Hepatic stellate cell (primary cell): ENCODE data around the gene GALNT10.
A peak's percentile ranks its signal among the peaks of the same experiment; 100 is the strongest.

Source experiments
- DNase-seq: peaks from one replicate; pipeline ENCODE4 v3.0.0; 2011; ENCODE audit warnings: low spot score

GALNT10 gene

DNA sequence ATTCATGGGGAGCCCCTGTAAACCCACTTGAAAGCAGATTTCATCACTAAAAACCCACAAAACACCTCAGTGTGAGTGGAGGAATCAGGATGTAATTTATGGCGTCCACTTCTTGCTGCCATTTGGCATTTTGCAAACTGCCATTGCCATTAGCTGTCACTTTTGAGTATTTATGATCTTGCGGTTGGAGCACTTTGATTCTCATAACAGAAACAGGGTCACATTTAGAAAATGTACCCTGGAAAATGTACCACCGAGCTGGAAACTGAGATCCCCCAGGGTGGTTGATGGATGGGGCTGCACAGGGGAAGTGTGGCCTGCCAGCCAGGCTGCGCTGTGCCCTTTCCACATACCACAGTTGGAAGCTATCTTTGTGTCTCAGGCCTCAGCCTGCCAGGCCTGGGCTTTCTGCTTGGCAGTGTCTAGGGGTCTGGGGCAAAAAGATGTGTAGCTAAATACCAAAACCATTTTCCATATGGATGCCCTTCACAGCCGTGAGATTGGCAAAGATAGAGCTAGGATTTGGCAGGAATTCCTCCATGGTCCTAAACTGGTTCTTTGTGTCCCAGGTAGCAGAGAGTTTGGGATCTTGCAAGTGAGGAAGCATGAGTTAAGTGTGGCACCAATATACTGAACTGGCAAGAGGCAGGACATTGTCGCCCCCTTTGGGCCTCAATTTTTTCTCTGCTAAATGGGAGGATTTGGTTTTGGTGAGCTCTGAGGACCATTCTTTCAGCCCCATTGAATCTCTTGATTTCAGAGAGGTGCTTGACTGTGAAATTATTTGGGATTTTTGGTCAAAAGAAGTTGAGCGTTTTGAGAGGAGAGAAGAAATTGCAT lies 46.2 kb downstream of the GALNT10 start:
- no peak for DNase-seq

DNA sequence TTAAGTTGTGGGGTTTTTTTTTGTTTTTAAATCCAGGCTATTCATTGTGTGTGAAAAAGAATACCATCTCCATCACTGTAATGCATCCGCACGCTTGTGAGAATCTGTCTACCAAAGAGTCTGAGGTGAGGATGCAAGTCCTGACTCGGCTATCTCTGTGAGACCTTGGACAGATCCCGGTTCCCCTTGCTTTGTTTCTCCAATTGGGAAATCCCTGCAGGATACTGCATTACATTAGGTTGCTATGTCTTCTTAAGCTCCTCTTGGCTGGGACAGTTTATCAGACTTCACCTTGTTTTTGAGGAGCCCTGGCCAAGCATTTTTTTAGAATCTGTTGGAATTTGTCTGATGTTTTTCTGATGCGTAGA lies 46.8 kb downstream of the GALNT10 start:
- DNase-seq, result no peak

DNA sequence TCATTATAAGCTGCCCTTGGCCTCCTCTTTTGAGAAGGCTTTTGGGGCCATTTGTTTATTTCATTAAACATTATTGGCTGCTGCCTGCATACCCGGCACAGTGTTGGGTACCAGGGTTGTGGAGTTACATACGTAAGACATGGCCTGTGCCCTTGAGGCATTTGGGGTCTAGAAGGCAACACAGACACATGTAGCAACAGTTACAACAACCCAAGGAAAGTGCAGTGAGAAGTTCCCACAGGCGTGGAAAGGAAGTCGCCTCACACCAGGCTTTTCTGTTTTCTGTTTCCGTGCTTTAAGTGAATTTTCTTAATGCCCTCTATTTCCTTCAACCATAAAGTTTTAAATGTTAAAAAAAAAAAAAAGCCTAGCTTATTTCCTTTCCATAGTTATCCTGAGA lies 47.4 kb downstream of the GALNT10 start:
- no peak for DNase-seq

DNA sequence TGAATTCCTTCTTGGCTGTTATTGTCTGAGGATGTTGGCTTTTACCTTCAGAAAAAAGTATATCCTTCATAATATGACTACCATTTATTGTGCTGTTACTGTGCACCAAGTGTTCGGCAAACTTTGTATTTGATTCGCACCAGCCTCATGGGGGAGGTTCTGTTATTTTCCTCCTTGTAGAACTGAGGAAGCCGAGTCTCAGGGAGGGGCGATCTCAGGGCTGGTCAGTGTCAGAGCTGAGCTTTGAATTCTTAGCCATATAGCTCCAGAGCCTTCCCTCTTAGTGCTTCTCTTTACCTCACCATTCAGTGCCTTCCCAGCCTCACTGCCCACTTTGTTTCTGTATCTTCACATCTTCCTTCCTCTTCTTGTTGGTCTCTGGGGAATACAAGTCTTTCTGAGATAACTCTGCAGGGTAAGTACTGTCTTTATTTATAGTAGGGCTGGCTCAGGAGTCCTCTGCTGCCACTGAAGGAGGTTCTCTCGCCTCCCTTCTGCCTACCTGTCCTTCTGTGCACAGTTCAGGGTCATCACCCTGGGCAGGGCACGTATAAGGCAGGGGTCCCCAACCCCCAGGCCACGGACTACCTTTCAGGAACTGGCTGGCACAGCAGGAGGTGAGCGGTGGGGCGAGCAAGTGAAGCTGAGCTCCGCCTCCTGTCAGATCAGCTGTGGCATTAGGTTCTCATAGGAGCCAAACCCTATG lies 48.4 kb downstream of the GALNT10 start:
- no peak for DNase-seq

DNA sequence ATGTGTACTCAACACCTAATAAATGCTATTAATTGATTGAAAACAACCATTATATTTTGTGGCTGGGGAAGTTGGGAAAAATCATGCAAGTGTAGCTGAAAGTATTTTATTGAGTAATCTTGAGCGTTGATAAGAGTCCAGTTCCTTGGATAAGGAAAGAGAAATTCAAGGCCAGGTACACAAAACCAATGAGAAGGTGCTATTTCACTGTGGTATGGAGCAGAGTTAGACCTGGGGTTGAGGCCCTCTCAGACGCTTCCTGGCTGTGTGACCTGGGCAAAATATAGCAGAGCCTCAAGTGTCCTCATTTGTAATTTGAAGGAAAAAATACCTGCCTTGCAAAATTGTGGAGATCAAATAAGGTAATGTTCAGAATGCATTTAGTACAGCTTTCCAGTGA lies 50.1 kb downstream of the GALNT10 start:
- DNase-seq, result no peak

DNA sequence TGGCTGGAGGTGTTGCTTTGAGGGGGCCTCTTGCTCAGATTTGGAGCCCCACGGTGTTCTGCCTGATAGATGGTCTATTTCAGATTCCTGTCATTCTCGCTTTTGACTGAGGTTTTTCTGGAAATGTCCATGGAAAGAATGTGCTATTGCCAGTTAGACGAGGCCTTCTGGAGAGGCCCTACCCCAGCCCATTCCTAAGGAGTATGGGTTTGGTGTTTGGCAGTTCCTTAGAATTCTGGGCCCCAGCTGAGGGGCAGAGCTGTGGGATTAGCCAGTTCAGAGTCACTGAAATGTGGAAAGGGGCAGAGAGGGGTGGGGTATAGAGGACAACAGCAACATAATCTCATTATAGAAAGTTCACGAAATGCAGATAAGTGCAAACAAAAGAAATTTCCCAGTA lies 50.5 kb downstream of the GALNT10 start:
- DNase-seq, result no peak

DNA sequence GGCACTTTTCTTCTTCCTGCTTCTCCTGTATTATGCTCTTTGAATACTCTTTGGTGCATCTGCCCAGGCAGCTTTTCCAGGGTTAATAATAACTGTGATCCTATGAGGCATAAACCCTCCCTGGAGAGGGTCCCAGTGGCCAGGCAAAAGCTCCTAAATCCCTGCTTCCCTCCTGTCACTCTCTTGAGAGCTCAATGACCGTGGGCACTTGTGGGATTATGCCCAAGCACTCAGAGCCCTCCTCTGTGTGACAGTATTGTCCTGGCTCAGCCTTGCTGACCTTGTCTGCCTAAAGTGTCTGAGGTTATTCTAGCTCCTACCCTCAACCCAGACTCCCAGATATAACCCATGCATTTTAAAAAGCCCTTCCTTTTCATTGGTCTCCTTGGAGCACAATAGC lies 51.9 kb downstream of the GALNT10 start:
- no peak for DNase-seq

DNA sequence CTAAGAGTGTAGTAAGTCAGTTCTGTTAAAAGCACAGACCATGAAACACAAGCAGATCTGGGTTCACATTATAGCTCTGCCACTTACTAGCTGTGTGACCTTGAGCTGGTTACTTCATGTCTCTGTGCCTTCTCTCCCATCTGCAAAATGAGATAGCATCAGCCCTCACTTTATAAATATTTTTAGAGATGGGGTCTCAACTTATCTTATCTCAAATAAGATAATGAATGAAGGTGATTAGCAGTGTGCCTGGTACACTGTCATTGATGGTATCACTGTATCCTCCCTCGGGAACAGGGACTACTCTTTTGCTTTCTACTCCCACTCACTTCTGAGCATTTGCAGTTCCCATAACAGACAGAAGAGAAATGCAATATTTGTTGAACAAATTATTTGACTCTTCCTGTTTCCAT lies 52.4 kb downstream of the GALNT10 start:
- no peak for DNase-seq

DNA sequence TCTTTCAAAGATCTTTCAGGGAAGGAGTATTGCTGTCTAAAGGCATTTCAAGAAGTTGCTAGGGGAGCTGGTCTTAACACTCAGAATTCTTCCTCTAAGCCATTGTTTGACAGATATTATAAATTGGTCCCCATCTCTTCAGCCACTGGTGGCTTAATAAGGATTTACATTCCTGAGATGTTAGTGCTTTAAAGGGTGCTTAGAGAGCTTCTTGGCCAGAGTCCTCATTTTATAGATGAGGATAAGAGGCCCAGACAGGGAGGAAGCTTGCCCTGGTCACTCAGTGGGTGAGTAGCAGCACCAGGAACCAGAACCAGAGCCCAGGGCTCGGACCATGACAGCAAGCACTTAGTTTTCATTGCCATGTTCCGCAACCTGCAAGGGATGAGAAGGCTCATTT lies 53.2 kb downstream of the GALNT10 start:
- peak; percentile 18 for DNase-seq

DNA sequence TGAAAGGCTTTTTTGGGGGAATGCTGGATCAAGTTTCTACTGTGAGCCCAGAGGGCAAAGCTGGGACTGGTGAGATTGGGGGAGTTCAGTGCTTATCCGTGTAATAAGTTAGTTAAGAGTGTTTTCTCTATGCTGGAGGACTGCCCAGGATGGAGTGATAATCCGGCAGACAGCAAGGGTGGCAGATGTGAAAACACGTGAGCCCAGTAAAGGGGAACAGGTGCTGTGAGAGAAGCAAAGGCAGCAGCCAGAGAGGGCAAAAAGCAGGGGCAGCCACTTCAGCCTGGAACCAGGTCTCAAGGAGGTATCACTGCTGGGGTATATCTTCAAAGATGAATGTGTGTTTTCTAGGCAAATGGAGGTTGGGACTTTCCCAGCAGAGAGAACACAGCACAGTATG lies 53.9 kb downstream of the GALNT10 start:
- DNase-seq, result no peak

DNA sequence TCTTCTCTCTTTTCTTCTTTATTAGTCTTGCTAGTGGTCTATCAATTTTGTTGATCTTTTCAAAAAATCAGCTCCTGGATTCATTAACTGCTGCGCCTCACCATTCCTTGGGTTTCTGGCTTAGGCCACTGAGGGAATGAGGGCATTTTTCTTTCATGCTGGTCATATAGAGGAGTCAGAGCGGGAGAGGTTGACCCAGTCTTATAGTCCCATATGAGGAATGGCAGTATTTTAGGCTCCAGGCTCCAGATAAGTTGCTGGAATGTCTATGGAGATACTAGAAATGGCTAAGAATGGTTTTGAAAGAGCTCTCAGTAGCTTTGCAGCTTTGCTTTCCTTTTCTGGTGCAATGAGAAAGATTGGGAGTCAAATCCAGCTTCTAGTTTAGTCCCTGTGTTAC lies 58.2 kb downstream of the GALNT10 start:
- no peak for DNase-seq

DNA sequence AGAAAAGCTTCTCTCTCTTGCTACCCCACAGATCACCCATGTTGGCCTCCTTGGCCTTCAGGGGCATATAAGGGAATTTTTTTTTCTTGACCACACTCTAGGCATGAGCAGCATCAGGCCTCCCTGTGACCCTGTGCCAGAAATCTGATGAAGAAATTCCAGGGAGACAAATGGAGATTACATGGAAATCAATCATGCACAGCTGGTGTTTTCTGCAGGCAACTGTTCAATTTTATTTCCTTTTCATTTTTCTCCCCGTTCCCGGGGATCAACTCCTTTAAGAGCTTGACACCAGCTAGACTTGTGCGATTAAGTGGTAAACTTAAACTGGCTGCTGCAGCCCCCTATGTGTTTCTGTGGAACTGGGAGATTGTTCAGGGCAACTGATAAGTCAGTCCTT lies 59.3 kb downstream of the GALNT10 start:
- DNase-seq, result no peak

DNA sequence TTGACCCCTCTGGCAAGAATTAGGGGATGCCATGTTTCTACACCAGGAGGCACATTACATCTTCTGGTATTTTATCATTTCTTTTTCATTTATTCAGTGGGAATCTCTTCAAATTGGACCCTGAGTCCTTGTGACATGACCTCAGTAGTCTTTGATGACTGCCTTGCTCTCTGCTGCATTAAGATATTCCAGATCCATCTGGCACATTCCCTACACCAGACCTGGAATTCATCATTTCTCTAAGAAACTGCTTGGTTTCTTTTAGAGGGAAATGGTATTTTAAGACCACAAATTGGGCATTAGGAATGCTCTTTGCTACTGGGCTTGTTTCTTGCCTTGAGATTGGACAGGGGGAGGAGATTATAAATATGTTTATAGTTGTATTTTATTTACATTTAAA lies 61.0 kb downstream of the GALNT10 start:
- no peak for DNase-seq

DNA sequence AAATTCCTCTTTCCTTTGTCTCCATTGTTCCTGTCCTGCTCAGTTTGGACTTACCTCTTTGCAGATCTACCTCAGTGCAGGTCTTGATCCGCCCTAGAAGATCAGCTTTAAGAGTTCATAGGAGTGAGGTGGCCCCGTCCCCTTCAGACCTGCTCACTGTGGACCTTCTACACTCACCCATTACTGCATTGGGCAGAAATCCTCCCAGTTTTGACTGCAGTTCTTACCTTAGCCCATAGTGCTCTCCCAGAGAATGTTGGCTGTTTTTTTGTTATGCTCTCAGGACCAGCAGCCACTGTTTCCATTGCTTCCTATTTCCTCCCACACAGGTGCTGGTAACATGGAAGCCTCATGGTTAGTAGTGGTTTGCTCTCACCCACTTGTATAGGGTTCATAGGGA lies 63.3 kb downstream of the GALNT10 start:
- DNase-seq, result no peak

DNA sequence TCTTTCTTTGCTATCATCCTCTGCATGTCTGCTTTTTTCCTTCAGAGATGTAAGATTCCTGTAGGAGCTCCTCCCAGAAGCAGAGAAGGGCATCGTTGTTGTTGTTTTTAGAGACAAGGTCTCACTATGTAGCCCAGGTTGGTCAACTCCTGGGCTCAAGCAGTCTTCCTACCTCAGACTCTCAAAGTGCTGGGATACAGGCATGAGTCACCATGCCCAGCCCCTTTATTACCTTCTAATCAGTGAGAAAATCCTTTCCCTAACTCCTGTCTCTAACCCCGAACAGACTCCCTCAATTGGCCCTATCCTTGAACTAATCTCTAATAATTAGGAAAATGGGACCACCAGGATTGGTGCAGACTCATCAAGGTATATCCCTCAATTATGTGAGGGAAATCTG lies 64.4 kb downstream of the GALNT10 start:
- no peak for DNase-seq

DNA sequence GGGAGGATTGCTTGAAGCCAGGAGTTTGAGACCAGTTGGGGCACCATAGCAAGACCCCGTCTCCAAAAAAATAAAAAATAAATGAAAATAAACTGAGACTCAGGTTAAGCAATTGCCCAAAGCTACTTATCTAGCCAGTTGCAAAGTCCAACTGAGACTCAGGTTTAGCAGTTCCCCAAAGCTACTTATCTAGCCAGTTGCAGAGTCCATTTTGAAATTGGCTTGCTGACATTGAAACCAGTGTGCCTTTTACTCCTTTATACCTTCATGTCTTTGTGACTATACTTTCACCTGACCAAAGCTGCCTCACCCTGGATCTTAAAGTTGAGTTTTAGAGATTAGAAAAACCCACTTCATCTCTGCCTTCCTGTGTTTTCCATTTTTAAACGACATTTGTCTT lies 66.5 kb downstream of the GALNT10 start:
- no peak for DNase-seq

DNA sequence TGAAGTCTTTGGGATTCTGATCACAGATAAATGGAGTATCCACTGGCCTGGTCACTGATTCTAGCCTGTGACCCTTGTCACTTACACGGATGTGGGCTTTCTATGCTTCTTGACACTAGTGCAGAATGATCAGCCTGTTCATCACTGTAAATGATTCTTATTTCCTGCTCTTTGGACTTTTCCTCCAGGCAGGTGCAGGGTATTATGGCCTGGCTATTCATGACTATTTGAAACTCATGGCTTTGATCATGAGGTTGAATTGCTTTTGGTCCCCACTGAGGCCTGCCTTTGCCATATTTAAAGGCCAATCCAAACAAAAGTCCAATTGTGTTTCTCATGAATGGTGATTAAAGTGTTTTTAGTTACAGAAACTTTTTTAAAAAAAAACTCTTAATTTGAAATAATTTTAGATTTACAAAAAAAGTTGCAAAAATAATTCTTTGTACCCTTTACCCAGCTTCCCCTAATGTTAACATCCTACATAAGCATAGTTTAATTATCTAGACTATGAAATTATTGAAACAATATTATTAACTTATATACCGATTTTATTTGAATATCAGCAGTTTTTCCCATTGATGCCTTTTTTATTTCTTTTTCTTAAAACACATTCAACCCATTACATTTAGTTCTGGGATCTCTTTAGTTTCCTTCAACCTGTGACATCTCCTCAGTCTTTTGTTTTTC lies 68.1 kb downstream of the GALNT10 start:
- DNase-seq, result no peak

DNA sequence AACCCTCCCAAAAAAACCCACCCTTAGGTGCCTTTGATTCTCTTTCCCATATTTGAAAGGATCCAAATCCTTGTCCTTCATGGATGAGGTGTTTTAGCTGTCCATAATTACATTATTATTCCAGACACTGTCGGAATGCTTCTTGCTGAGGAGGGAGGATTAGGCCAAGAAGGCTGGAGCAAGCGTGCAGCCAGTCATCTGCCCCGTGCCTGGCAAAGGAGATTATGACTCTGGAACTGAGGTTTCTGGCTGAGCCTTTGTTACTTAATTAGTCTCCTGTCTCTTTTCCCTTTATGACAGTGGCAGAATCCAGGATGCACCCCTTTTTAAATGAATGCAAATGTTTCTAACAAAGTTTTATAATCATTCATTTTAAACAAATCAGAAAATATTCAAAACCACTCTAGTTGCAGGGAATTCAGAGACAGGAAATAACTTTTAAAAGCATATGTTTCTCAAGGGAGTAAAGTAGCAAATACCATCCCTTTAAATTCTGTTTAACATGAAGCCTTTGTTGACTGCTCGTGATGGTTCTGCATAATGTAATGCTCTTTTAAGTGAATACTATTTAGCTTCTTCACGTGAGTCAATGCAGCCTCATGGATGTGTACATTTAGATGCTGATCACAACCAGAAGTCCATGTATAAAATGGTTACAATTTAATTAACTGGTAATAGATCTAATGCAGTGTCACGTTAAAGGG lies 69.8 kb downstream of the GALNT10 start:
- no peak for DNase-seq

DNA sequence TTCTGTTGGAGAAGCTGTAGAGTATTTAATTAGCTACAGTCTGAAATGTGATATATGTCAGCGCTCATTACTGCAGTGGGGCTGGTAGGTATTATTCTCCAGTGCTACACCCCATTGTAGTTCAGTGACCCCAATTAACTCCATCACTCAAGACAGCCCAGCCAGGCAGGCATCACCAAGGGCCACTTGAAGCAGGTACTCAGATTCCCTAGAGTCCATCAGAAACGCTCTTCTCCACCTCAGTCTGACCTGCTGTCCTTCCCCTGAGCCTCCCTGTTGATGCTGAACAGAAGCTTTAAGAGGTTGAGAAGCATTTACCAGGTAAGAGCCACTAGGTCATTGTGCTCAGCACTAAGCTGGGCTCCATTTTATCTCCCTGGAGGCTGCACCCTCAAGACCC lies 71.8 kb downstream of the GALNT10 start:
- no peak for DNase-seq

DNA sequence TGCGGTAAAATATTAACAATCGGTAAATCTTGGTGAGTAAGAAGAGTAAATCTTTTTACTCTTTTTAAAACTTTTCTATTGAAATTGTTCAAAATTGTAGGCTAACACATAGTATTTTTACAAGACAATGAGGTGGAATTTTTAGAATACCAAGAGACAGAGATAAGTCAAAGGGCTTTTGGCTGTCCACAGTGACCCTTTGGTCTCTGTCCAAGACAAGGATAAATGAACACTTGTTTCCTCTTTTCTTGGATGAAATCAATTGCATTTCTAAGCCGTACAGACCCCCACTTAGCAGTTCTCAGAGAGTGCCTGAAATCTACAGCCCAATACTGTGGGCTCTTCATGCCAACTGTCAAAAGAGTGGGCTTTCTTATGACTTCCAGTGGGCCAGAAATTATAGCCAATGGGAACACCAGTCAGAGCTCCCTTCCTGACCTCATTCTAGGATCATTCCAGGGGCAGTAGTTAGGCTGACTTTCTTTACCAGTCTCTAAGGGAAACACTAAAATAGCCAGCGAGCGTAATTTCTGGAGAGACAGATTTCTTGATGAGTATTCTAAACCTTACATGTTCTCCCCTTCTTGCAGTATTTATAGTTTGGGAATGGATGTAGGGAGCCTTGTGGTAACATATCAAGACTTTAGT lies 74.1 kb downstream of the GALNT10 start:
- DNase-seq, result no peak

DNA sequence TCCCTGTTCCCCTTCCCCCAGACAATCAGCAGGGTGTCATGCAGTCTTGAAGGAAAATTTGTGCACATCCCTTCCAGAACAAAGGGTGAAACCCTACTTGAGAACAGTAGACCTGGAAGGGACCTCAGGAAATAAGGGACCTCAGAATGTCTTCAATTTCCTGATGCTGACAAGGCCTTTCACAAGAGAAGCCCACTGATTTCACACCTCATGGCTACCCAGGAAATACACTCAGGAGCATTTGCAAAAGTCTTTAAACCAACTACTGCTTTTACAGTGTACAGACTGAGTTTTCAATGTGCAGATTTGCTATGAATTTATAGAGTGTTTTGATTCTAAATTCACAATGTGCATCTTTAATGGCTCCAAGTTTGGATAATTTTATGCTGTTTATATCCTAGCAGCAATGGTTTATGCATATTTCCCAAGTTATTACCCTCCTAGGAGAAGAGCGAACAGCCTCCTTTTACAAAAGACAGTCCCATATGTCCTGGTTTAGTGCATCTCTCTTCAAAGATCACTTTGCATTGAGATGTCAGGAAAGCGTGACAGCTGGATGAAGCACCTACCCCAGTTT lies 74.8 kb downstream of the GALNT10 start:
- DNase-seq, result no peak

DNA sequence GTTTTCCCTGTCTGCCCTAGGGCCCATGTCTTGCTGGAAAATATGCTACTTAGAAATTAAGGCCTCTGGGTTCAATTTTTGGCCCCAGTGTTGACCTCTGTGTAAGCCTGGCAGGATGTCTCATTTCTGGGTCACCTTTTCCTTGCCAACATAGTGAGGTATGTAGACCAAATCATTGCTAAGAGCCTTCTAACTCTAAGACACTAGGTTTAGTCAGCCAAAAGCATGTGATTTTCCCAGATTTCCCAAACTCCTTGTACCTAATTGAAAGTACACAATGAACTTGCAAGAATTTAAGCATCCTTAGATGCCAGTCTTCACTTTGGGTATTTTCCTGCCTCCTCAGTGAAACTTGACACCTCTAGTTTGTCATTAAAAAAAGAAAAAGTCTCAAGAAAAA lies 77.0 kb downstream of the GALNT10 start:
- no peak for DNase-seq
